ENCODE measurements around the gene TBX2.

TBX2 gene

GRCh38 chr17:61456061-61456681, 56.5 kb downstream of the TBX2 start:
- no peak for DNase-seq

- no peak for DNase-seq
Observed at GRCh38 chr17:61456688-61457225, 57.1 kb downstream of the TBX2 start.

- no peak for DNase-seq
Observed at GRCh38 chr17:61457226-61457983, 57.8 kb downstream of the TBX2 start.

- no peak for DNase-seq
Observed at GRCh38 chr17:61458000-61458399, 58.4 kb downstream of the TBX2 start.

GRCh38 chr17:61458421-61459141, 58.9 kb downstream of the TBX2 start:
- no peak for DNase-seq

Measured in bone marrow (tissue), 2 donors.